NCI-H774 (cell line): ENCODE data around the gene TANC1.

Experiments used
- DNase-seq: peaks from one replicate; lab custom pipeline; 2025; lab: John Stamatoyannopoulos, UW

Gene TANC1

DNA sequence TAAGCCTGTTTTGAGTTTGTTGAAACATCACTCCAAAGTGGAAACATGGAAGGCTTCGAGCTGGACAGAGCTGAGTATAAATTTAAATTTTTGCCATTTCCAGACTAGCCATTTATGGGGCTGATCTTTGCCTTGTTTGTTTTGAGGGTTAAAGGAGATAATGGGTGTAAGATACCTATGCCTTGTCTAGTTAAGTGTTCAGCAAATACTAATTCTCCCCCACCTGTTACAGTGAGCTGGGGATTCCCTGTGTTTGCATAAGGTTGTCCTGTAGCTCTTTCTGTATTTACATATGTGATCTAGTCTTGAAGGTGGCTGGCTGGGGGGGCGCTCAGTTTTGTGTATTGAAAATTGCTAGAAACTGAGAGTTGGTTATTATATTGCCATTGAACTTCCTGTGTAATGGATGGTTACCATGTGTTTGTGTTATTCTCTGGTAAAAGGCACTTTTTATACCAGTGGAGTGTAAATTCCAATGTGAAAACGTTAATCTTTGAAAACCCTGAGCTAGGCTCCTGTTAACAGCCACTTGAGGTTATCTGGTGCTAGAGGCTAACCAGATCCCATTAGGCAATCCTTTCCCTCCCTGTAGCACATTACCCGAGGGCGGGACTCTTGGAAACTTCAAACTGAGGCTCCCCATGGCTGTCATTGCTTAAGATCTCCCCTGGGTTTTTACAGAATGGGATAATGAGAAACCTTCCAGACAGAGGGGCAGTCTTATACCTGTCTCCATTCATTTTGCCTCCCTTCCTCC is 26.7 kb downstream of the TANC1 start:
- DNase-seq: no peak

DNA sequence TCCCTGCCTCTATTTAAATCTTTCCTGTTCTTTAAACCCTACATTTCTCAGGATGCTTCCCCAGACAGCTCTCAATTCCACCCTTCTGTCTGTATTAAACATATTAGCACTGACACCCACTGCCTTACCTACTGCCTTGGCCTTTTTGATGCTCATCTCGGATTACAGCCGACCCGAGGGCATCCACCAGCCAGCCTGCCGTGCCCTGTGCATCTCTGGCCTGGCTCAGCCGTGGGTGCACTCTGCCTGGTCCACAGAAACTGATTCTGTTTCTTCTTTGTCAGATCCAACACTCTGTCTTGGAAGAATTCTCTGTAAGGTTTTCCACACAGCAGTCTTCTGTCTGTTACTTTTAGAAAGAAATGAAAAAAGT is 27.2 kb downstream of the TANC1 start:
- no peak for DNase-seq

DNA sequence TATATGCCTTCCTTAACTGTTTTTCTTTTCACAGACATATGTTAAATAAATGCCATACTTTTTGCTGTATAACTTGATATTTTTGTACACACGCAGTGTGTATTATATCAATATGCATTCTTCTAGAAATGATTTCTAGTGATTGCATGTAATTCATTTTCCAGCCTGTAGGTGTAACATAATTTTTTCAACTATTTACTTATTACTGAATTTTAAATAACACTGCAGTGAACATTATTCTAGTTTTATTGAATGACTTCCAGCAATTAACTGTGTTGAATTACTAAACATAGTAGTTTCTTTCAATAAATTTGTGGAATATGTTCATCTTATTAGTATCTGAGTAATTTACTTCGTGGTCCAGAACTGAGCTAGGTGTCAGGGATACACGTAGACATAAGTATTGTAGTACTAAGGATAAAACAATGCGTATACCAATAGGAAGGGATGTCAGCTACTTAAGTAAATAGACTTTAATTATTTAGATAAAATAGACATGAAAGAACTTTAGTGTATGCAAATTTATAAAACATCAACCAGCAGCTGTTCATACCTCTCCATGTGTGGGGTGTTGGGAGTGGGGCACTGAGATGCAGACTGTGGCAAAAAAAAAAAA is 28.0 kb downstream of the TANC1 start:
- no peak for DNase-seq

DNA sequence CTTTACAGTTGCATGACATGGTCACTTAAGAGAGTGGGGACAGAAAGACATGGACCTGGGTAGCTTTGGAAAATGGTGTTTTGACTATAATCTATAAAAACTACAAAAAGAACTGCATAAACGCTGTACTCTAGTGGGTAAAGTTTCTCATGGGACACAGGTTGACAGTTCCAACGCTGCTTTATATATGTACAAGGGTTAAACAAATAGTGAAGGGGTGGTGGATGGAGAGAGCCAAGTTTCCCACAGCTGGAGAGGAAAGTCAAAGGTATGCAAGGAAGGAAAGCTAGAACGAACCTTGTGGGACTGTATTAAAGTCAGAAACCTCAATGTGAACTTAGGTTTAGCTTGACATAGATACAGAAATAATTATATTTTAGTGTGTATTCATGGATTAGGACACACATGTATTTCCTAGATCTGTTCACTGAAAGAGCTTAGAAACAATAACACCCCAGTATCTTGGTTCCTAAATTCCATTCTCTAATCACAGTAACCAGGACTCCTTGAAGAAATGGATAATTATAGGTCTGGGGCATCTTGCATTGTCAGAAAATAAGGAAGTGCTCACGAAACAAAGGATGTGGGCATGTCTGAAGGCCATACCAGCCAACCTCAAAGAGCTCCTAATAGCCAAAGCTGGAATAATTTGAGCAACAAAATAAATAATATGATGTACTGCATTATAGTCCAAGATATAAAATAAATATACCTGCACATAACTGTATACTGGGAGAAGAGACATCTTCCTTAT is 28.8 kb downstream of the TANC1 start:
- no peak for DNase-seq

DNA sequence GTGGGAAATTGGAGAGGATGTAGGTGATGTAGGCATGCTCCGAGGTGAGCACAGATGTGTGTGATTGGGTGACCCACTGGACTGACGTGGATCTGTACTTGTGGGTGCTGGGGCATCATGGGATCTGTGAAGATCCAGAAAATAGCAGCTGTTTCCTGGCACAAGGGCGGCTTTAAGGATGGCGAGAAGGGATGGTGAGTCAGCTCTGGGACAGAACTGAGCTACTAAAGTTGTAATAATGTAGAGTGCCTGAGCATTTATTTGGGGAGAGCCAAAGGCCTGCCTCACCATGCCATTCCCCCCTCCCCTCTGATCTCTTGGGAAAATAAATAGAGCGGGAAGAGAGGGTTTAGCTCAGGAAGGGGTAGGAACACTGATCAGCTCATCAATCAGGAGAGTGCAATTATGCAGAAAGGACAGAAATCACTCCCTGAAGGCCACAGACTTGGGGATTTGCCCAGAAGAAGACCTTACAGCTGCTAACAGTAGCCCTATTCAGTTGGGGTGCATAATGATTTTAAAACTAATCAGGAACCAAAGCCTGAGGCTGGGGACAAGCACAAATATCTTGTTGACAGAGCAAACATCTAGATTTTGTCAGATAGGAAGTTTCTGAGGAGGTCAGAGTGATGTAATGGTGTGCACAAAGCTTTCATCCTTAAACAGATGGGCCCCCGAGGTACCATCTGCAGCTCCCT is 30.3 kb downstream of the TANC1 start:
- no peak for DNase-seq

DNA sequence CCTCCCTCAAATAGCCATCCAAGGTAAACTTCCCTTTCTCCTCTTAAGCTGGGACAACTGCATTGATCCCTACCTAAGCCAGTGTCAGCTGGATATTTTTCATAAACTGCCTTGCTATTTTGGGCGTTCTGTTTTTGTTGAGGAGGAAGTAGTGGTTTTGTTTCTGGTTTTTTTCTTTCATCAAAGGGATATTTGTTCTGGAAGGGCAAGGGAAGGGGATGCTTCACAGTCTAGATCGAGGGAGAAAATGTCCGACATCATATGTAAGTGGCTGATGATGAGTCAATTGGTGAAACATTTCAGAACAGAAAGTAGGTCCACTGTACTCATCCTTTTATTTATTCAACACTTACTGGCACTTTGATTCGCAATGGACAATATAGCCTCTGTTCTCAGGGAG is 31.0 kb downstream of the TANC1 start:
- DNase-seq: no peak

DNA sequence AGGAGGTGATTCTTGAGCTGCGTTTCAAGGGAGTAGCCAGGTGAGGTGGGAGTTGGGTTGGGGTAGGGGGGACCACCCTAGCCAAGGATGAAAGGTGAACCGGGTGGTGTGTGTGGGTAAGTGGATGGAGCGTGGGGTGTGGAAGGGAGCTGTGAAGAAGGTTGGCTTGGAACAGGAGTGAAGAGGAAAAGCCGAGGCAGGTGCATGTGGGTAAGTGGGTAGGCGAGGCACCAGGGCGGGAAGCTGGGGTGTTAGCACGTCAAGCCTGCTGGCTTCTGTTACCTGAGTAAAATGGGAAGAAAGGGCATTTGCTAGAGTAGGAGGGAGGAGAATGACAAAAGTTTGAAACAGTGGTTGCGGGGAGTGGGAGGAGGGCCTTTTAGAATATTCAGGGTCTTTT is 31.6 kb downstream of the TANC1 start:
- no peak for DNase-seq

DNA sequence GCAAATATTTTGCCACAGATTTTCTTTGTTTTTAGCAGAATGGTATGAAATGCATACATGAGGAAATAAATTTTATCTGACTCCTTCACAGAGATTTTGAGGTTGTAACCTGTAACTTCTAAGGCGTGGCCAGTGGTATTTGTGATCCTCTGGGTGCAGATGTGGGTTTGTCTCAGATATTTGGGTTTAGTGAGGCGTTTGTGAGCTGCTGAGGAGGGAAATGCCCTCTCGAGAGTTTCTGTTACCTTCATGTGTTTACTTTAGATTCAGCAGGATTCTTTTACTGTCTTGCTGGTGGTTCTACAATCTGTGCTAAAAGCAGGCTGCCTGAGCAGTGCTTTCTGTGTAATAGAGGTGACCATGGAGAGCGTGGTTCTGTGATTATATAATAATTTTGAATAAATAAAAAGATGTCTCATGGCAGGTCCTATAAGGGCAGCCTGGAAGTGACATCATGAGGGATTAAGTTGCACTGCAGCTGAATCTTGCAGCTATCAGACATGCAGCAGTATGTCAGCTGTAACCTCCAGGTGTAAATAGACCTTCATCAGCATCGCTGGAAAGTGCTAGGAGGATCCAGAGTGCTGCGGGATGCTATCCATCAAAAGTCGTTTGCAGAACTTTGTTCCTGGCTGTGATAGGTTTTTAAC is 34.1 kb downstream of the TANC1 start:
- DNase-seq: no peak

DNA sequence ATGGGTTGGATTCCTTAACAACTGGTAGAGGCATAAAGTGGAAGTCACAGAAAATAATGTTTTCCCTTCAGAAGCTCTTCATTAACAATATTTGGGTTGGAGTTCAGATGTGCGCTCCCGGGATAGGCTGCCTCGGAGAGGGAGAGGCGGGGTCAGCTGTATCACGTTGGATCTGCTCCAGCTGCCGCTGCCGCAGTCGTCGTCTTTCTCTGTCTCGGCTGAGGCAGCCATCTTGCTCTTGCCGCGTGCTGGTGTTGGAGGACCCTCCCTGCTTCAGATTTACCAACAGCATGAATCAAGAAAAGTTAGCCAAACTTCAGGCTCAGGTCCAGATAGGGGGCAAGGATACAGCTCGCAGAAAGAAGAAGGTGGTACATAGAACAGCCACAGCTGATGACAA is 35.1 kb downstream of the TANC1 start:
- no peak for DNase-seq

DNA sequence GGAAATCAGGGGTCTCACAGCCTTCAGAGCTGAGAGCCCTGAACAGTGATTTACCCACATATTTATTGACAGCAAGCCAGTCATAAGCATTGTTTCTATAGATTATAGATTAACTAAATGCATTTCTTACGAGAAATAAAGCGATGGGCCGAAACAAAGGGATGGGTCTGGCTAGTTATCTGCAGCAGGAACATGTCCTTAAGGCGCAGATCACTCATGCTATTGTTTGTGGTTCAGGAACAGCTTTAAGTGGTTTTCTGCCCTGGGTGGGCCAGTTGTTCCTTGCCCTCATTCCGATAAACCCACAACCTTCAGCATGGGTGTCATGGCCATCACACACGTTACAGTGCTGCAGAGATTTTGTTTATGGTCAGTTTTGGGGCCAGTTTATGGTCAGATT is 36.4 kb downstream of the TANC1 start:
- no peak for DNase-seq

DNA sequence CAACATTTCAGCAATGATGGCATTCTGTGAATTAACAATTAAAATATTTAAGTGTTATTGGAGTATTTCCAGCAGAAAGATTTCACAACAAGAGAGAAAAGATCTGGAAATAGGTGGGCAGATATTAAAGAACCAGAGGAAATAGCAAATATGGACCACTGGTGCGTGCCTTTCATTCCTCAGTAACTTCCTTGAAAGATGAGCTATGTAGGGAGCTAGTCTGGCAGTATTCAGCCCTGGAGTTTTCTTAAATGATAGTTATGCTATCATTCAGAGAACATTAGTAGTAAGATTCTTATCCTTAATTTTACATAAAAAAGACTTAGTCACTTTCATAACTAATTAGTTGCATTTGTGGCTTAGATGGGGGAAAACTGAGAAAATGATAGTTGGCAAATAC is 41.5 kb downstream of the TANC1 start:
- no peak for DNase-seq

DNA sequence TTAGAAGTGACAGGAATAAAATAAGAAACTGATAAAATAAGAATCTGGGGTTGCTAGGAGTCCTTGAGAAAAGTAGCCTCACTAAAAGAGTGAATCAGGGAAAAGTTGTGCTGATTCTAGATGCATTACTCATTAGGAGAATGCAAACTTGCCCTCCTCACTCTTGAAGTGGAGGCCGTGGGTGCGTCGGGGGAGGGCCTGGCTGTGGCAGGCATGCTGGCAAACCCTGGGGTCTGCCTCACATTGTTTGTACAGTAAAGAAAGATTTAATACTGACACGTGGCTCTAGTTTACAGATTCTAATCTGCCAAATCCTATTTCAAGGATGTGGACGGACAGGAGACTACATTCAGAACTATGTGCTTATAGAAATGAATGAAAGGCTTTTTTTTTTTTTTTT is 41.9 kb downstream of the TANC1 start:
- no peak for DNase-seq

DNA sequence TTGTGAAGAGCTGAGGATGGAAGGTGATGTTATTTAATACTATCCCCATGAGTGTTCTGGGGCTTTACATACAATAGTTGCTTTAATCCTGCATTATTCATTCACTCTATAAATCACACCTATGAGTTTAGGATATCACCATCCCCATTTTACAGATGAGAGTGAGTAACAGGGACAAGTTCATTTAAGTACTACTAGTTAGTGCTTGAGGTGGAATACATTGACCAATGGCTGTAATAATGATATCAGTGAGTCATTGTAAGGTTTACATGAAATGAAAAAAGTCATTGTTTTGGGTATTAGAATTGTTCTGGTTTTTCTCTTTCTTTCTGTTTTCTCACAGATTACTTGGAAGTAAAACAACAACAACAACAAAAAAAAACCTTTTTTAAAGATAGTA is 42.5 kb downstream of the TANC1 start:
- no peak for DNase-seq

DNA sequence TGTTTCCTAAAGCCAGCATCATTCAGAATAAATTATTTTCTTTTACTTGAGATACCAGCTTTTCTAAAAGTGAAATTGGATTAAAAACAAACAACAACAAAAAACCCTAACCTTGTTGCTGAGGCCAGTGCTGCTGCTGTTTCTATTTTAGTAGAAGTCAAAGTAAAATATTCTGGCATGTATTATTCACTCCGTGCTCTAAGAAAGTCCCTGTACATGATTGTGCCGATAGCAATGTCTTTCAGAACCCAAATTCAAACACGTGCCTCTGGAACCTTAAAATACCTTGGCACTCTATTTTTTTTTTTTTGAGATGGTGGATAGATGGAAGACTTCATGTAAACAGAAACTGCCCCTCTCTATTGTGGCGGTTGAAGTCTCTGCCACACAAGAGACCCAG is 43.7 kb downstream of the TANC1 start:
- DNase-seq: no peak

DNA sequence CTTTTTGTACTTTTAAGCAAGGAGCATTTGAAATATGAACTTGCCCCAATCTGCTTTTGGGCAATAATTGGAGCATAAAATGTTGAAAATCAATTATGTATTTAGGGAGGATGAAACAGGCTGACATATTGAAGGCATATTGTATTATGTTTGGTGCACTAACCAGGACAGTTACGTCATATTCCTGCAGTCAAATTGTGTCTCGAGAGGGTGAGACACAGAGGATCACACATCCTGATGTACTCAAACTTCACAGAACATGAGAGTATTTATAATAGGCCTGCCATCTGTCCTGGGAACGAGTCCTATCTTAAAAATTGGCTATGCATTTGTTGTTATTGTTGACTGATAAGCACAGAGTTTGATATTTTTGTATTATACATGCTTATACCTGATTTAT is 44.7 kb downstream of the TANC1 start:
- DNase-seq: no peak

DNA sequence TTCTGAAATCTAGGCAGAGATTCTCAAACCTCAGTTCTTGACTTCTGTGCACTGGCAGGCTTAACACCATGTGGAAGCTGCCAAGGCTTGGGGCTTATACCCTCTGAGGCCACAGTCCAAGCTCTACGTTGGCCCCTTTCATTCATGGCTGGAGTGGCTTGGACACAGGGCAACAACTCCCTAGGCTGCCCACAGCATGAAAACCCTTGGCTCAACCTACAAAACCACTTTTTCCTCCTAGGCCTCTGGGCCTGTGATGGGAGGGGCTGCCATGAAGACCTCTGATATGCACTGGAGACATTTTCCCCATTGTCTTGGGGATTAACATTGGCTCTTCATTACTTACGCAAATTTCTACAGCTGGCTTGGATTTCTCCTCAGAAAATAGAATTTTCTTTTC is 46.7 kb downstream of the TANC1 start:
- DNase-seq: no peak

DNA sequence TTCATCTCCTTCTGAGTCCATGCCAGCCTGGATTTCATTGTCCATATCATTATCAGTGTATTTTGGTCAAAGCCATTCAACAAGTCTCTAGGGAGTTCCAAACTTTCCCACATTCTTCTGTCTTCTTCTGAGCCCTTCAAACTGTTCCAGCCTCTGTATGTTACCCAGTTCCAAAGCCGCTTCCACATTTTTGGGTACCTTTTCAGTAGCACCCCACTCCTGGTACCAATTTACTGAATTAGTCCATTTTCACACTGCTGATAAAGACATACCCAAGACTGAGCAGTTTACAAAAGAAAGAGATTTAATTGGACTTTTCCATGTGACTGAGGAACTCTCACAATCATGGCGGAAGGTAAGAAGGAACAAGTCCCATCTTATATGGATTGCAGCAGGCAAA is 47.4 kb downstream of the TANC1 start:
- DNase-seq: no peak

DNA sequence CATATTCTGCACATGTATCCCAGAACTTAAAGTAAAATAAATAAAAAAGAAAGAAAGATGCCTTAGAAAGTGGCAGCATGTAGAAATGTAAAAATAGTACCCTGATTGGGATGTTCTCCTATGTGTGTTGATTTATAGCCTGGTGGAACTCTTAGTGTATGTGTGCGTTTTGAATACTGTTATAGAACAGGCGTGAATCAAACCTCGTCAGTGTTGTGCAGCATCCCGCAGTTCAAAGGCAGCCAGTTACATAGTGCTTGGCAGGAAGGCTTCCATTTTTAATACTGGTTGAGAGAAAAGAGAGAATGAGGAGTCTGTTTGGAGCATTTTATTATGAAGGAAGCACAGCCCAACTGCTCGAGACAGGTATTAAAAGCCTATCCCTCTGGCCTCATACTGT is 49.4 kb downstream of the TANC1 start:
- DNase-seq: no peak

DNA sequence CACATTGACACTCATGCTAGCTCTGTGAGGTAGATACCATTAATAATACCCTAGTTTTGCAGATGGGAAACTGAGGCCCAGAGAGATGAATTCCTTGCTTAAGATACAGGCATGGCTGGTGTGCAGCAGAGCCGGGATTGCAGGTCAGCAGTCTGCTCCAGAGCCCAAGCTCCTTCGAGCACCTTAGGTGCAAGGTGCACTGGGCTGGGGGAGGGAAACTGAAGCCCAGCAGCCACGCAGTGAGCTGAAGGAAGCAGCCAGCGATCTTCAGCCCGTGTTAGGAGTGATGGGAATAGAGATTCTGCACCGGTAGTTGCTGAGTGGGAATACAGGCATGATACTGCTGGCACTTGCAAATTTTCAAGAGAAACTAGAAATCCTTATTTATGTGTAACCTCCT is 50.6 kb downstream of the TANC1 start:
- no peak for DNase-seq

DNA sequence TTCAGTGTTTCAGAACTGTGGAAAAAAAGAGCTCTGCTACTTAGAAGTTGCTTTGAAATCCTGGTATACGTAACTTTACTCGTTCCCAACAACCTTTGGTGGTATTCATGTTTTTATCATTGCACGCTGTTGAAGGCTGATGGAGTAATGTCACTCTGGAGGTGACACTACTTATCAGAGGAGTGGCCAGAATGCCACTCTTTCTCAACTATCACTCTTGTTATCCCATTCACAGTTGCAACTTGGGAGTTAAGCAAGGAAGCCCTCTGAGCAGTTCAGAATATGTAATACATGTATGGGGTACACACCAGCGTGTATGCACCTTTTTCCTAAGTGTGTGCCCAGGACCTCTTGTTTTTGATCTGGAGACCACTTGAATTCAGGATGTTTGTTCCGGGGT is 53.6 kb downstream of the TANC1 start:
- DNase-seq: no peak

DNA sequence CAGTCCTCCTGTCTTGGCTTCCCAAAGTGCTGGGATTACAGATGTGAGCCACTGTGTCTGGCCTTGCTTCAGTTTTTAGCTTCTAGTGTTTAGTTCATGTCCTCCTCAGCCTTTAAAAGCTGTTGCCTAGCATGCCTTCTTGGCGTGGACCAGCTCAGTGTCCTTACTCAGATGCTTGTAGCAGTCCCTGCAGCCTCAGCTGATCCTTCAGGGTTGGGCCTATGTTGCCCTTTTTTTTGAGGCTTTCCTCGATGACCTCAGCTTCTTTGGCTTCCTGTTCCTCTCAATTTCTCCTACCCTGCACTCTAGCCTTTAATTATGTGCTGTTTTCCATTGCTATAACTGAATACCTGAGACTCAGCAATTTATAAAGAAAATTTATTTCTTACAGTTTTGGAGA is 57.7 kb downstream of the TANC1 start:
- no peak for DNase-seq

DNA sequence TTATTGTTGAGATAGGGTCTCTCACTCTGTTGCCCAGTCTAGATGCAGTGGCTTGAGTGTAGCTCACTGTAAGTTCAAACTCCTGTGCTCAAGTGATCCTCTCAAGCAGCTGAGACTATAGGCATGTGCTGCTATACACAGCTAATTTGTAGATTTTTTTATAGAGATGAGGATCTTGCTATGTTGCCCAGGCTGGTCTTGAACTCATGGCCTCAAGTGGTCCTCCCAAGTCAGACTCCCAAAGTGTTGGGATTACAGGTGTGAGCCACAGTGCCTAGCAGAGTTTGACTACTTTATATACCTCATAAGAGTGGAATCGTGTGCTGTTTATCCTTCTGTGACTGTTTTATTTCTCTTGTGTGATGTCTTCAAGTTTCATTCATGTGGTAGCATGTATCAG is 60.3 kb downstream of the TANC1 start:
- no peak for DNase-seq
